ENCODE measurements around the gene LRRC10B. TPM values are rescaled to one million over a fixed set of nuclear protein-coding genes. Genes with fewer than 3 reads are reported as not detected.
A peak's percentile ranks its signal among the peaks of the same experiment; 100 is the strongest.

LRRC10B gene
- total and polyA plus RNA-seq, 8 donors: 0.43 to 1.3 (median 0.75) TPM; not detected in 2

GRCh38 chr11:61495801-61496601 lies 12.5 kb upstream of the LRRC10B start:
- peak in 1 of 3 donors; percentile 19 for TF ChIP-seq POLR2AphosphoS5 (IDR thresholded peaks at IDR 0.05)
- no peak for TF ChIP-seq POLR2A (IDR thresholded peaks at IDR 0.05)
- no peak for TF ChIP-seq CTCF (IDR thresholded peaks at IDR 0.05)
- TF ChIP-seq EP300 (IDR thresholded peaks at IDR 0.05): no peak
- 45 to 71% (median 52%) methylated on average over 17 to 26 of the region's 26 CpGs for WGBS, 5 donors
- Histone ChIP-seq H3K4me1 (peaks cover 0 to under 1% (median 0%) of the 10 kb centered on the region in 4 donors), H3K9me3 (no peaks in the 10 kb centered on the region), H3K4me3 (no peak overlapping the region), H3K27ac (peak overlapping the region in 1 of 5 donors; percentile 41), H3K27me3 (peaks cover 0 to 4% (median 0%) of the 10 kb centered on the region in 3 donors), H3K36me3 (no peaks in the 10 kb centered on the region)
- peak; percentile 60 to 81 for DNase-seq
- intact Hi-C loops (cut with DNase I; ENCODE audit: low total_unique reads): no loop called here

GRCh38 chr11:61496602-61497400 lies 11.7 kb upstream of the LRRC10B start:
- H3K27ac ChIP-seq: no peak overlapping the region
- no peaks in the 10 kb centered on the region for H3K36me3 ChIP-seq
- intact Hi-C loops (cut with DNase I; ENCODE audit: low total_unique reads): no loop called here
- peaks cover 0 to 4% (median 0%) of the 10 kb centered on the region in 3 donors for H3K27me3 ChIP-seq
- H3K9me3 ChIP-seq: no peaks in the 10 kb centered on the region
- TF ChIP-seq POLR2AphosphoS5 (IDR thresholded peaks at IDR 0.05): no peak
- TF ChIP-seq EP300 (IDR thresholded peaks at IDR 0.05): no peak
- no peak for TF ChIP-seq CTCF (IDR thresholded peaks at IDR 0.05)
- no peak for TF ChIP-seq POLR2A (IDR thresholded peaks at IDR 0.05)
- WGBS, 5 donors: 87 to 94% (median 90%) methylated on average over 15 of the region's 15 CpGs
- no peaks in the 10 kb centered on the region for H3K4me1 ChIP-seq
- DNase-seq: no peak
- no peak overlapping the region for H3K4me3 ChIP-seq

GRCh38 chr11:61497473-61497872 lies 11.1 kb upstream of the LRRC10B start:
- intact Hi-C loops (cut with DNase I; ENCODE audit: low total_unique reads): no loop called here
- WGBS, 5 donors: 49 to 91% (median 85%) methylated on average over 2 of the region's 2 CpGs
- no peaks in the 10 kb centered on the region for H3K4me1 ChIP-seq
- H3K27ac ChIP-seq: no peak overlapping the region
- no peak for TF ChIP-seq POLR2AphosphoS5 (IDR thresholded peaks at IDR 0.05)
- no peak for TF ChIP-seq EP300 (IDR thresholded peaks at IDR 0.05)
- TF ChIP-seq POLR2A (IDR thresholded peaks at IDR 0.05): no peak
- no peak for TF ChIP-seq CTCF (IDR thresholded peaks at IDR 0.05)
- H3K27me3 ChIP-seq: peaks cover 0 to 4% (median 0%) of the 10 kb centered on the region in 3 donors
- no peaks in the 10 kb centered on the region for H3K36me3 ChIP-seq
- no peak for DNase-seq
- H3K9me3 ChIP-seq: no peaks in the 10 kb centered on the region
- no peak overlapping the region for H3K4me3 ChIP-seq

GRCh38 chr11:61497876-61498275 lies 10.7 kb upstream of the LRRC10B start:
- Histone ChIP-seq H3K9me3 (no peaks in the 10 kb centered on the region), H3K4me1 (no peaks in the 10 kb centered on the region), H3K4me3 (no peak overlapping the region), H3K27me3 (peaks cover 0 to 4% (median 0%) of the 10 kb centered on the region in 3 donors), H3K27ac (no peak overlapping the region), H3K36me3 (no peaks in the 10 kb centered on the region)
- WGBS, 5 donors: 74 to 85% (median 80%) methylated on average over 9 of the region's 9 CpGs
- intact Hi-C loops (cut with DNase I; ENCODE audit: low total_unique reads): no loop called here
- no peak for DNase-seq
- no peak for TF ChIP-seq CTCF (IDR thresholded peaks at IDR 0.05)

Data from stomach (tissue), 9 donors.